Astrocyte (in vitro differentiated cells and primary cell): ENCODE data around the gene HOMER1. TPM values are rescaled to one million over a fixed set of nuclear protein-coding genes. Genes with fewer than 3 reads are reported as not detected.

Source experiments
- DNase-seq: peaks from one replicate; pipeline ENCODE4 v3.0.0-alpha.2; 2010; ENCODE audit warnings: low read depth
- FAIRE-seq: peaks from 2 replicates; lab custom pipeline; 2011; peaks lifted over from hg19 to GRCh38; lab: Jason Lieb, UNC
- H2AFZ ChIP-seq: 2 replicates; pipeline ENCODE4 v1.6.0; 2012; ENCODE audit warnings: low read depth, low read length, inconsistent platforms
- H3K27ac ChIP-seq: 2 replicates; pipeline ENCODE4 v1.5.1; 2011; ENCODE audit warnings: low read depth, low read length, inconsistent platforms
- H3K27me3 ChIP-seq: 2 replicates; pipeline ENCODE4 v1.6.0; 2011; ENCODE audit warnings: low read length, inconsistent platforms; ENCODE audit not compliant: insufficient read depth
- H3K36me3 ChIP-seq: 2 replicates; pipeline ENCODE4 v1.5.1; 2011; ENCODE audit warnings: low read length, inconsistent platforms; ENCODE audit not compliant: insufficient read depth
- H3K4me1 ChIP-seq: 2 replicates; pipeline ENCODE4 v1.5.1; 2011; ENCODE audit warnings: low read length, inconsistent platforms; ENCODE audit not compliant: insufficient read depth
- H3K4me2 ChIP-seq: 2 replicates; pipeline ENCODE4 v1.6.0; 2012; ENCODE audit warnings: low read length, inconsistent platforms
- H3K4me3 ChIP-seq: 2 replicates; pipeline ENCODE4 v1.5.1; 2011; ENCODE audit warnings: low read depth, mild to moderate bottlenecking, low read length, inconsistent platforms; ENCODE audit not compliant: insufficient read depth
- H3K79me2 ChIP-seq: 2 replicates; pipeline ENCODE4 v1.6.0; 2012; ENCODE audit warnings: mild to moderate bottlenecking, low read length, inconsistent platforms; ENCODE audit not compliant: insufficient read depth
- H3K9ac ChIP-seq: 2 replicates; pipeline ENCODE4 v1.6.0; 2012; ENCODE audit warnings: mild to moderate bottlenecking, low read length, inconsistent platforms
- H3K9me3 ChIP-seq: 2 replicates; pipeline ENCODE4 v1.5.1; 2012; ENCODE audit warnings: low read depth, mild to moderate bottlenecking, low read length, inconsistent platforms; ENCODE audit not compliant: insufficient read depth
- H4K20me1 ChIP-seq: 2 replicates; pipeline ENCODE4 v1.6.0; 2012; ENCODE audit warnings: low read length, inconsistent platforms; ENCODE audit not compliant: insufficient read depth
- H3K27ac Mint-ChIP-seq: one replicate; pipeline ENCODE4 v1.8.0; 2021; ENCODE audit warnings: mild to moderate bottlenecking, mixed read lengths; ENCODE audit not compliant: unreplicated experiment
- H3K27me3 Mint-ChIP-seq: one replicate; pipeline ENCODE4 v1.8.0; 2021; ENCODE audit warnings: low read depth, mixed read lengths; ENCODE audit not compliant: unreplicated experiment
- H3K36me3 Mint-ChIP-seq: one replicate; pipeline ENCODE4 v1.8.0; 2021; ENCODE audit warnings: low read depth, mixed read lengths; ENCODE audit not compliant: unreplicated experiment
- H3K4me1 Mint-ChIP-seq: one replicate; pipeline ENCODE4 v1.8.0; 2021; ENCODE audit warnings: low read depth, mixed read lengths; ENCODE audit not compliant: unreplicated experiment
- H3K4me3 Mint-ChIP-seq: one replicate; pipeline ENCODE4 v1.8.0; 2021; ENCODE audit warnings: mild to moderate bottlenecking, moderate library complexity, mixed read lengths; ENCODE audit not compliant: unreplicated experiment
- H3K9me3 Mint-ChIP-seq: one replicate; pipeline ENCODE4 v1.8.0; 2021; ENCODE audit warnings: mild to moderate bottlenecking, mixed read lengths; ENCODE audit not compliant: unreplicated experiment
- CTCF ChIP-seq: IDR thresholded peaks from 2 replicates; pipeline ENCODE4 v1.5.1; 2011; ENCODE audit warnings: low read depth, mild to moderate bottlenecking, inconsistent platforms, low read length, moderate library complexity; ENCODE audit not compliant: insufficient read depth
- EZH2 ChIP-seq: IDR thresholded peaks from 2 replicates; pipeline ENCODE4 v1.6.1; 2012; ENCODE audit warnings: mild to moderate bottlenecking, low read length, inconsistent platforms; ENCODE audit not compliant: insufficient read depth
- total RNA-seq: library from RNA; stranded (reverse); gene quantifications from 2 replicates; pipeline ENCODE4 v1.2.1, GENCODE V29; 2021

Gene HOMER1
- total RNA-seq, 1 donor from 2014 or later: 26.9 TPM

- Mint-ChIP-seq H3K27ac (no peak overlapping the region), H3K36me3 (no peaks in the 10 kb centered on the region), H3K27me3 (no peaks in the 10 kb centered on the region), H3K4me1 (no peaks in the 10 kb centered on the region), H3K4me3 (no peak overlapping the region), H3K9me3 (no peaks in the 10 kb centered on the region)
- Histone ChIP-seq H3K9me3 (no peaks in the 10 kb centered on the region), H4K20me1 (no peaks in the 10 kb centered on the region), H3K27me3 (no peaks in the 10 kb centered on the region), H3K4me3 (no peak overlapping the region), H3K79me2 (no peaks in the 10 kb centered on the region), H3K36me3 (no peaks in the 10 kb centered on the region), H3K4me1 (no peaks in the 10 kb centered on the region), H3K27ac (no peak overlapping the region), H2AFZ (no peak overlapping the region), H3K4me2 (no peak overlapping the region), H3K9ac (no peak overlapping the region)
- TF ChIP-seq EZH2 (no peak), CTCF (no peak)
- FAIRE-seq (no peak), DNase-seq (no peak)
Observed at GRCh38 chr5:79430196-79430595, 83.7 kb downstream of the HOMER1 start.

- Histone ChIP-seq H3K9me3 (no peaks in the 10 kb centered on the region), H3K9ac (no peak overlapping the region), H3K4me3 (no peak overlapping the region), H3K36me3 (no peaks in the 10 kb centered on the region), H2AFZ (no peak overlapping the region), H4K20me1 (no peaks in the 10 kb centered on the region), H3K27me3 (no peaks in the 10 kb centered on the region), H3K79me2 (no peaks in the 10 kb centered on the region), H3K27ac (no peak overlapping the region), H3K4me1 (no peaks in the 10 kb centered on the region), H3K4me2 (no peak overlapping the region)
- Mint-ChIP-seq H3K27me3 (no peaks in the 10 kb centered on the region), H3K36me3 (no peaks in the 10 kb centered on the region), H3K4me1 (peaks cover 4% of the 10 kb centered on the region), H3K9me3 (no peaks in the 10 kb centered on the region), H3K4me3 (no peak overlapping the region), H3K27ac (no peak overlapping the region)
- no peak for TF ChIP-seq EZH2
- TF ChIP-seq CTCF: no peak
- FAIRE-seq (no peak), DNase-seq (peak; percentile 18)
Observed at GRCh38 chr5:79423296-79423695, 90.6 kb downstream of the HOMER1 start.

- Mint-ChIP-seq H3K27me3 (no peaks in the 10 kb centered on the region), H3K27ac (no peak overlapping the region), H3K4me1 (peaks cover 4% of the 10 kb centered on the region), H3K9me3 (no peaks in the 10 kb centered on the region), H3K4me3 (no peak overlapping the region), H3K36me3 (no peaks in the 10 kb centered on the region)
- Histone ChIP-seq H4K20me1 (no peaks in the 10 kb centered on the region), H3K4me2 (no peak overlapping the region), H3K36me3 (no peaks in the 10 kb centered on the region), H2AFZ (no peak overlapping the region), H3K4me3 (no peak overlapping the region), H3K27me3 (no peaks in the 10 kb centered on the region), H3K4me1 (no peaks in the 10 kb centered on the region), H3K9me3 (no peaks in the 10 kb centered on the region), H3K79me2 (no peaks in the 10 kb centered on the region), H3K27ac (no peak overlapping the region), H3K9ac (no peak overlapping the region)
- no peak for FAIRE-seq
- no peak for DNase-seq
- no peak for TF ChIP-seq CTCF
Observed at GRCh38 chr5:79420248-79420647, 93.7 kb downstream of the HOMER1 start.
